T-helper 17 cell (primary cell): ENCODE data around the gene ARID1B. TPM values are rescaled to one million over a fixed set of nuclear protein-coding genes. Genes with fewer than 3 reads are reported as not detected.

Experiments
- ATAC-seq: fragments of 150-1000 bp; cut with Tn5 transposase; 2 replicates; pipeline ENCODE4 v1.10.0; 2021; ENCODE audit warnings: mild to moderate bottlenecking, moderate library complexity
- DNase-seq, 3 donors: peaks; one replicate each; pipeline versions ENCODE4 v3.0.0 to v3.0.0-alpha.2; 2020 to 2021
- H3K9me3 ChIP-seq: one replicate; pipeline ENCODE4 v1.7.0; 2013; ENCODE audit warnings: low read length, mild to moderate bottlenecking; ENCODE audit not compliant: control insufficient read depth, poor library complexity, severe bottlenecking
- H3K27ac Mint-ChIP-seq: one replicate; pipeline ENCODE4 v1.8.0; 2022; ENCODE audit warnings: mild to moderate bottlenecking, moderate library complexity, mixed read lengths
- H3K27me3 Mint-ChIP-seq: one replicate; pipeline ENCODE4 v1.8.0; 2022; ENCODE audit warnings: mixed read lengths
- H3K36me3 Mint-ChIP-seq: one replicate; pipeline ENCODE4 v1.8.0; 2022; ENCODE audit warnings: low read depth, mixed read lengths
- H3K4me1 Mint-ChIP-seq: one replicate; pipeline ENCODE4 v1.8.0; 2022; ENCODE audit warnings: mild to moderate bottlenecking, mixed read lengths
- H3K4me3 Mint-ChIP-seq: one replicate; pipeline ENCODE4 v1.8.0; 2022; ENCODE audit warnings: mild to moderate bottlenecking, moderate library complexity, mixed read lengths
- total RNA-seq, 4 donors: library from RNA in 2 of 4; stranded (reverse) in 2 of 4; gene quantifications; one replicate each; pipeline ENCODE4 v1.2.3 and lab custom pipeline; 2022 to 2026

ARID1B gene
- total RNA-seq, 2 donors from 2014 or later = 149 to 158 TPM

DNA sequence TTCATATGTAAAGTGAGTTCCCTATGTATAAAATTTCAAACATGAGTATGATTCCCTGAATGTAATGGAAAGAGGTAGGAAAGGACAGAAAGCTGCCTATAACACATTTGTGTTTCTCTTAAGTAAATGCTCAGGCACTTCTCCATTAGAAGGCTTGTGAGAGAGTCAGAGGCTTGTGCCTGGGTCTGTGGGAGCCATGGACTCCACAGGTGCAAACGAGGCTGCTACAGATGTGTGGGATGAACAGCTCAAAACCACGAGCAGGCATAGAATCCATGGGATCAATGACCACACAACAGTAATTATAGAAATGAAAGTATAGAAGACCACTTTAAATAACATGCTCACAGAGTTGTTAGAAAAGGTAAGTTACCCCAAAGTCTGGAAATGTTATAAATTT, 134.4 kb downstream of the ARID1B start:
- peaks cover 6% of the 10 kb centered on the region for H3K36me3 Mint-ChIP-seq
- no peak for ATAC-seq

DNA sequence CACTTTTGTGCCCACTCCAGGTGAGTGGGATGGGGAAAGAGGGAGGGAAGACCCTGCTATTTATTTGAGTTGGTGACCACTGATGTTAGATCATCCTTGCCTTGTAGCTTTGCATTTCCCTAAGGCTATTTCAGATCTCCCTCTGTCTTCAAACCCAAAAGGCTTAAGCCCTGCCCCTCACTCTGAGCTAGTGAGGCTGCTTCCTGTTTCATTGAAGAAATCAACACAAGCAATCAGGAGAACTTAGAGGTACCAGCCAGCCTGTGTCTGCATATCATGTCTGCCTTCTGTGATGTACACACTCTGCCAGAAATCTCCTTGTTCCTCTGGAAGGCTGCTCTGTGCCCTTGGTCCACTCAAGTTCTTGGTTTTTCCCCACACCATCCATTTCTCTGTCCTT, 135.3 kb downstream of the ARID1B start:
- H3K36me3 Mint-ChIP-seq = peaks cover 6% of the 10 kb centered on the region
- no peak for DNase-seq
- no peaks in the 10 kb centered on the region for H3K27me3 Mint-ChIP-seq
- no peaks in the 10 kb centered on the region for H3K9me3 ChIP-seq
- H3K4me1 Mint-ChIP-seq = peaks cover 53% of the 10 kb centered on the region
- peak; percentile 69 for ATAC-seq
- peak overlapping the region; percentile 8 for H3K27ac Mint-ChIP-seq
- peak overlapping the region; percentile 9 for H3K4me3 Mint-ChIP-seq

More for the DNA sequence above, 134.4 kb downstream of the ARID1B start:
- Mint-ChIP-seq H3K4me1 (peaks cover 52% of the 10 kb centered on the region), H3K4me3 (no peak overlapping the region), H3K27me3 (no peaks in the 10 kb centered on the region), H3K27ac (peak overlapping the region; percentile 72)
- no peak for DNase-seq
- no peaks in the 10 kb centered on the region for H3K9me3 ChIP-seq

GRCh38 chr6:156914181-156914580, 137.0 kb downstream of the ARID1B start:
- H3K4me3 Mint-ChIP-seq = no peak overlapping the region
- H3K27ac Mint-ChIP-seq = no peak overlapping the region
- H3K36me3 Mint-ChIP-seq = peaks cover 6% of the 10 kb centered on the region
- no peak for ATAC-seq
- H3K9me3 ChIP-seq = no peaks in the 10 kb centered on the region
- no peaks in the 10 kb centered on the region for H3K27me3 Mint-ChIP-seq
- peaks cover 55% of the 10 kb centered on the region for H3K4me1 Mint-ChIP-seq
- no peak for DNase-seq

GRCh38 chr6:156916130-156916801, 139.1 kb downstream of the ARID1B start:
- Mint-ChIP-seq H3K27ac (peak overlapping the region; percentile 6), H3K27me3 (no peaks in the 10 kb centered on the region), H3K36me3 (peaks cover 6% of the 10 kb centered on the region), H3K4me3 (no peak overlapping the region), H3K4me1 (peaks cover 48% of the 10 kb centered on the region)
- ATAC-seq = peak; percentile 28
- H3K9me3 ChIP-seq = no peaks in the 10 kb centered on the region
- no peak for DNase-seq

GRCh38 chr6:156917213-156917612, 140.0 kb downstream of the ARID1B start:
- no peaks in the 10 kb centered on the region for H3K9me3 ChIP-seq
- Mint-ChIP-seq H3K27ac (peak overlapping the region; percentile 1), H3K4me3 (no peak overlapping the region), H3K27me3 (no peaks in the 10 kb centered on the region), H3K4me1 (peaks cover 44% of the 10 kb centered on the region), H3K36me3 (peaks cover 6% of the 10 kb centered on the region)
- ATAC-seq (no peak), DNase-seq (no peak)

GRCh38 chr6:156918647-156919046, 141.5 kb downstream of the ARID1B start:
- no peaks in the 10 kb centered on the region for H3K9me3 ChIP-seq
- no peak for ATAC-seq
- no peak for DNase-seq
- H3K27me3 Mint-ChIP-seq = no peaks in the 10 kb centered on the region
- H3K4me3 Mint-ChIP-seq = no peak overlapping the region
- H3K27ac Mint-ChIP-seq = no peak overlapping the region
- H3K36me3 Mint-ChIP-seq = peaks cover 4% of the 10 kb centered on the region
- H3K4me1 Mint-ChIP-seq = peaks cover 37% of the 10 kb centered on the region

DNA sequence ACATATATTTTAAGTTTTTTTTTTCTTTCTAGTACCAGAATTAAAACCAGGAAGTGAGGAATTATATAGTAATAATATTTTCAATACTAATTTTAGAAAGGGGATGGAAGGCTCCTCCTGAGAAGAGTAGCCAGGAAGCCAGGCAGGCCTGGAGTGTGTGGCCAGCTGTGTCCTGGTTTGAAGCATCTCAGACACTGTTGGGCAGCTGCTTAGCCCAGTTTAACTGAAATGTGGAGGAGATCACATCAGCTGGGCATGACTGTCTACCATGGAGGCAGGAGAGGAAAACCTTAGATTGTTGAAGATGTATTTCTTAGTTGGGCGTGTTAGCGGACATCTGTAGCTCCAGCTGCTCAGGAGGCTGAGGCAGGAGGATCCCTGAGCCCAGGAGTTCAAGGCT, 142.2 kb downstream of the ARID1B start:
- no peak for DNase-seq
- Mint-ChIP-seq H3K4me1 (peaks cover 32% of the 10 kb centered on the region), H3K27ac (no peak overlapping the region), H3K4me3 (no peak overlapping the region), H3K27me3 (no peaks in the 10 kb centered on the region), H3K36me3 (peaks cover under 1% of the 10 kb centered on the region)
- no peaks in the 10 kb centered on the region for H3K9me3 ChIP-seq
- ATAC-seq = no peak

- H3K4me1 Mint-ChIP-seq = peaks cover 28% of the 10 kb centered on the region
- H3K4me3 Mint-ChIP-seq = no peak overlapping the region
- DNase-seq (no peak), ATAC-seq (no peak)
- H3K9me3 ChIP-seq = no peaks in the 10 kb centered on the region
- no peaks in the 10 kb centered on the region for H3K36me3 Mint-ChIP-seq
- H3K27ac Mint-ChIP-seq = peak overlapping the region; percentile 16
- no peaks in the 10 kb centered on the region for H3K27me3 Mint-ChIP-seq
Measured at GRCh38 chr6:156919814-156920369, 142.7 kb downstream of the ARID1B start.

- no peaks in the 10 kb centered on the region for H3K9me3 ChIP-seq
- ATAC-seq = no peak
- Mint-ChIP-seq H3K4me3 (no peak overlapping the region), H3K4me1 (peaks cover 35% of the 10 kb centered on the region), H3K36me3 (peaks cover 2% of the 10 kb centered on the region), H3K27ac (peak overlapping the region; percentile 29), H3K27me3 (no peaks in the 10 kb centered on the region)
- no peak for DNase-seq
Measured at GRCh38 chr6:156924246-156924645, 147.1 kb downstream of the ARID1B start.

DNA sequence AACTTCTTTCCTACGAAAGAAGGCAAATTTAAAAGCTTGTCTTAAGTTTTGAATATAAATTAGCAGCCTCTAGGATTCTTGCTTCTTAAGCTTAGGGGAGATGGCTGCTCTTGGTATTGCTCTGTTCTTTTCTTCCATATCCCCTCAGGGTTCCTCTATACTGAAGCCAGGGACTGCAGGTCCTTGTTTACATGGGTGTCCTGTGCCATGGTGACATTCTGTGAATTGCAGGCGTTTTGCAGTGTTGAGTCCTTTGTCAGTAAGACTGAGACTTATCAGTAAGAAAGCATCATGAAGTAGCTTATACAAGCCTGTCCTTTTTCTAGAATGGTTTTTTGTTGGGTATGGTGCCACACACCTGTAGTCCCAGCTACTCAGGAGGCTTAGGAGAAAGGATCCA, 147.8 kb downstream of the ARID1B start:
- no peaks in the 10 kb centered on the region for H3K9me3 ChIP-seq
- peaks cover 37% of the 10 kb centered on the region for H3K4me1 Mint-ChIP-seq
- ATAC-seq (no peak), DNase-seq (no peak)
- peaks cover 2% of the 10 kb centered on the region for H3K36me3 Mint-ChIP-seq
- no peak overlapping the region for H3K4me3 Mint-ChIP-seq
- peak overlapping the region; percentile 29 for H3K27ac Mint-ChIP-seq
- no peaks in the 10 kb centered on the region for H3K27me3 Mint-ChIP-seq

DNA sequence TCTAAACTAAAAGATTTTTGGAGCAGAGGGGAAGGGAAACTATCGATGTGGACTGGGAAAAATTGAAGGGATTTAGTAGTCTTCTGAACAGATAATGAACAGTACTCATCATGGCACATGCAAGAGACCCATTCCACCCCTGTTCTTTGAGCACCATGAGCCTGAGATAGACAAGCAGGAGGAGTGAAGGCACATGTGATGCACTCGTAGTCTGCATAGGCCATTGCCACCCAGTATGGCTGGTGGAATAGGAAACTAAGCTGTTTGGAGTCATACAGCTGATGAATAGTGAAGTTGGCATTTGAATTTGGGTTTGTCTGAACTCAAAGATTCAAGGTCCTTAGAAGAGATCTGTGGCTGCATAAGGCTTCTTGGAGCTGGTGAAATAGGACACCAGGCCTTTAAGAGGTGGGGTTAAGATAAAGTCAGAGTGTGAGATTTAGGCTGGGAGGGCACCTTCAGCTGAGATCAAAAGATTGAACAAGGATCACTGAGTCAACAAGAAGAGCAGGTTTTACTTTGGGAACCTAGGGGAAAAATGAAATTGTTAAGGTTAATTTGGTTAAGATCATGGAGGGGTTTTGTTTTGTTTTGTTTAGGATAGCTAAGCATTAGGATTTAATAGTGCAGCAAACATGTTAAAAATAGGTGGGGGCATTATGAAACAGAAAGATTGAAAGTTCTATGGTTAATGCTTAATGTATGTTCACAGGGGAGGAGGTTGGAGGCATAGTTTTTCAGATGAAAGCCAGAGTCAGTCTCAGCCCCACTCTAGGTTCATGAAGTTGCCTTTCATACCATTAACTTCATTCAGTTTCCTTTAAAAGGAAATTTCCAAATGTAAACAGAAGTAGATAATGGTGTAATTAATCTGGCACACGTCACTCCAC, 148.8 kb downstream of the ARID1B start:
- H3K27ac Mint-ChIP-seq = peak overlapping the region; percentile 51
- DNase-seq = no peak
- ATAC-seq = no peak
- peaks cover 40% of the 10 kb centered on the region for H3K4me1 Mint-ChIP-seq
- H3K9me3 ChIP-seq = no peaks in the 10 kb centered on the region
- no peaks in the 10 kb centered on the region for H3K27me3 Mint-ChIP-seq
- peaks cover 2% of the 10 kb centered on the region for H3K36me3 Mint-ChIP-seq
- H3K4me3 Mint-ChIP-seq = no peak overlapping the region

GRCh38 chr6:156928126-156928525, 150.9 kb downstream of the ARID1B start:
- H3K27me3 Mint-ChIP-seq = no peaks in the 10 kb centered on the region
- no peaks in the 10 kb centered on the region for H3K9me3 ChIP-seq
- ATAC-seq (no peak), DNase-seq (no peak)
- no peak overlapping the region for H3K4me3 Mint-ChIP-seq
- H3K36me3 Mint-ChIP-seq = peaks cover 2% of the 10 kb centered on the region
- H3K27ac Mint-ChIP-seq = no peak overlapping the region
- H3K4me1 Mint-ChIP-seq = peaks cover 42% of the 10 kb centered on the region

DNA sequence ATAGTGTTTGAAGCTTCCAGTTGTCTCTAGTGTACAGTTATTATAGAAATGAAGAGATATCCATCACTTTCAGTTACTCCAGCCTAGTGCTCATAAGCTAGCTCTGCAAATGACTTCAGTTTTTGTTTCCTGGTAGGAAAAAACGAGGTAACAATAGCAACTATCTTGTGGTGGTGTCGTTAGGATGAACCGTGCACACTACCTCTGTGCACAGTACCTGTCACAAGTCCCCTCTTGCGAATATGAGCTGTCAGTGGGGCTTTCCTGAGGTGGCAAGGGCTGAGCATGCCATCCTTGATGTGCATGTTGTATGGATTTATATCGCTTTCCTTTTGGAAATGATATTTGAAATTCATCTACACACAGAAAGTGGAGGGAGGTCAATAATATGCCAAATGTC, 151.8 kb downstream of the ARID1B start:
- DNase-seq = no peak
- Mint-ChIP-seq H3K4me3 (no peak overlapping the region), H3K27me3 (no peaks in the 10 kb centered on the region), H3K27ac (no peak overlapping the region), H3K36me3 (peaks cover 2% of the 10 kb centered on the region), H3K4me1 (peaks cover 48% of the 10 kb centered on the region)
- no peaks in the 10 kb centered on the region for H3K9me3 ChIP-seq
- ATAC-seq = no peak
